ENCODE data around the gene PRSS22.

The PRSS22 gene

DNA sequence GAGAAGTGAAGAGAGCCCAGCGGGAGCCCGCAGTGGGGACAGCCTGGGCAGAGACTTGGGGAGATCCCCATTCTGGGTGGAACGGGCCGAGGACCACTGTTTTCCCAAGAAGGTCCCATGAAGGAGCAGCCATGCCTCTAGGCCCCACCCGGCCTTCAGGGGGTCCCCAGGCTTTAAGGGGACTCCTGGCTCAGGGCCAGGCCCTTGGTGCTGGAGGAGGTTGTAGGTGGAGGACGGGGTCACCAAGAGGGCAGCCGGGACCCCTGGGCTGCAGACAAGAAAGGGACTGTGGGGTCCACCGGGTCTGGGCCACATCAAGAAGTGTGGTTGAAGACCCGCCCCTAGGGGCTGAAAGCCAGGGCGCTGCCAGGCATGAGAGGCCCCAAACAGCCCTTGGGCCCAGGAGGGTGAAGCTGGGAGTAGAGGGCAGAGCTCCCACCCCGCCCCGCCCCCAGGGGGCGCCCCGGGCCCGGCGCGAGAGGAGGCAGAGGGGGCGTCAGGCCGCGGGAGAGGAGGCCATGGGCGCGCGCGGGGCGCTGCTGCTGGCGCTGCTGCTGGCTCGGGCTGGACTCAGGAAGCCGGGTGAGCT lies 41.1 kb downstream of the PRSS22 start, which contains the start of gene PRSS21:
Gene PRSS21, plus strand, starts transcription at position 487 of the 589 bp plus-strand sequence. Its CDS starts 32 bp downstream, at position 519.
- peak; percentile 33 for DNase-seq (ENCODE audit: low spot score)

DNA sequence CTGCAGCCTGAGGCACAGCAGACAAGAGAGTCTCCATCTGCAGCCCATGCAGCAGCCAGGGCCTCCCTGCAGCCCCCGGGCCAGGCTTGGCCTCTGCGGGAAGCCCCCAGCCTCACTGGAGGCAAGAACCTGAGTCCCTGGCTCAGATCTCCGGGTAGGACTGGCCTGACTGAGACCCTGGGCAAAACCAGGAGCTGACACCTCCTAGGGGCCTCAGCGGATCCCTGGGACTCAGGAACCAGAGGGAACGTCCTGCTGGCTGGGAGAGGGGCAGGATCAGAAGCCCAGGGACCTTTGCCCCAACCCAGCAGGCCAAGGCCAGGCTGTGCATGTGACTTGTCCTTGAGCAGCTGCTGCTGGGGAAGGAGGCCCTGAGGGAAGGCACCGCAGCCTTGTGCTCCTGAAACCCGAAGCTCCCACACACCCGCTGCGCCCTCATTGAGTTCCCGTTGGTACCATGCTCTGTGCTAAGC lies 42.6 kb downstream of the PRSS22 start:
- no peak for DNase-seq (ENCODE audit: low spot score)

DNA sequence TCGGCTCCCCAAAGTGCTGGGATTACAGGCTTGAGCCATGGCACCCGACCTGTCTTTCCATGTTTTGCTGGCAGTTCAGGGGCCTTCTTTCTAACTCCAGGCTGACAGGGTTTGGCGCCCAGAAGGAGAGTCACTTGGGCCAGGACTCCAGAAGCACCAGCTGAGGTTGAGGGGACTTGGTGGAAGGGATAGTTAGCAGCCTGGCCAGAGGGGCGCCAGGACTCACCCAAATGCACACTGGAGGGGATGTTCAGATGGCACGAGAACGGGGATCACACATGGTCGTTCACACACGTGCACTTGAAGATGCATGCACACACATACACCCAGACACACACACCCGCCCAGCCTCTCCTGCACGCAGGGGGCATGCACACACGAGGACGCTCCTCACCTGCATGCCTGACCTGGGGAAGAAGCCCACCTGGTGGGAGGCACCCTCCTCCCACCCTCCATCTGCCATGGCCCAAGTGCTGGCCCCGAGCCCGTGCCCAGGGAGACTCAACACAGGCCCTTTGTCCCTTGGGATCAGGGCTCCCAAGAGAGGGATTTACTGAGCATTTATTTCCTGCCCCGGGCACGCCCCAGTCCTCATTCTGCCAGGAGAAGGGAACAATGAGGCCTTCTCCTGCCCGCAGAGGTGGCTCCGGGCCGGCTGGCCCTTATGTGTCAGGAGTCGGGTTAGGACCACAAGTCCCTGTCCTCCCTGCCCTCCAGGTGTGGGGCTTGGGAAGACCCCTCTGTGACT lies 43.2 kb downstream of the PRSS22 start:
- DNase-seq (ENCODE audit: low spot score) = no peak

DNA sequence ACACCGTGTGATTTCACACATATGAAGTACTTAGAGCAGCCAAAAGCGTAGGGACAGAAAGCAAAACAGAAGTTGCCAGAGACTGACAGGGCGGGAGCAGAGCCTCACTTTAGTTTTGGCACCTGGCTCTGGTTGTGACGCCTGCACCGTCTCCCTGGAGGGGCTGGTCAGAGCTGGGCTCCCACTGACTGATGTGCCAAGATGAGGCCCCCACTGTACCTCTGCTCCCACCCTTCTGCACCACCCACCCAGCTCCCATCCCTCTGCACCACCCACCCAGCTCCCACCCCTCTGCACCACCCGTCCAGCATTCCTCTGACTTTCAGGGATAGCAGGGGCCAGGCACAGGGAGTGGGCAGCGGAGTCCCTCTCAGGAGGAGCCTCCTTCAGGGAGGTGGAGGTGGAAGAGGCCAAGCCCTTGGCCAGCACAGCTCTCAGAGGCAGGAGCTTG lies 44.2 kb downstream of the PRSS22 start:
- no peak for DNase-seq (ENCODE audit: low spot score)

DNA sequence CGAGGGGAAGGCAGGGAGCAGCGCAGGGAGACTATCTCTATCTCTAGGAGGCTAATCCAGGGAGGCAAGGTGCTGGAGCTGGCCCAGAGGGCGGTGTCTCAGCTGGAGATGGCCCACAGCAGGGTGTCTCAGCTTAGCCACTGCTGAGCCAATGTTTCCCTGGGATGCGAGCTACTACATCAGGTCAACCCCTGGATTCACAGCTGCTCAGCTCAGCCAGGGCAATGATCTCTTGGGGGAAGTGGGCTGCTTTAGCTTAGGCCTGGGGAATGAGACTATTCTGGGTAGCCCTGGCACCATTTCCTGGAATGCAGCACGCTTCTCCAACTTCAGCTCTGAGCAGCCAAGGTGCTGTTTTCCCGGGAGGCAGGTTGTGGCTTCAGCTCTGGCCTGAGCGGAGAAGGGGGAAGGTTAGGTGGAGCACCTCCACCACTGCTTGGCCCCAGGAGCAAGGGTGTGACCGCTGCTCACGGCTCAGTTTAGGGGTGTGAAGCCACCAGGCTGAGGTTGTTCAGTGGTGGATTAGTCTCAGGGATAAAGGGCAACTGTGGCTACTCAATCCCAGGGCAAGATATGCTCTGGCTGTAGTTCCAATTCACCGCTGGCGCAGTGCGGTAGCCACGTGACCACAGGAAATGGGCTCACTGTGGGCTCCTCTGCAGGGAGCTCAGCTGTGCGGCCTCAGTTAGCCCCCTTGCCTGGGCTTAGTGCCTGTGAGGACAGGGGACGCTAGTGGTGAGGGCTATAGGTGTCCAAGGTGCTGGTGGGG lies 46.1 kb downstream of the PRSS22 start:
- DNase-seq (ENCODE audit: low spot score) = no peak

DNA sequence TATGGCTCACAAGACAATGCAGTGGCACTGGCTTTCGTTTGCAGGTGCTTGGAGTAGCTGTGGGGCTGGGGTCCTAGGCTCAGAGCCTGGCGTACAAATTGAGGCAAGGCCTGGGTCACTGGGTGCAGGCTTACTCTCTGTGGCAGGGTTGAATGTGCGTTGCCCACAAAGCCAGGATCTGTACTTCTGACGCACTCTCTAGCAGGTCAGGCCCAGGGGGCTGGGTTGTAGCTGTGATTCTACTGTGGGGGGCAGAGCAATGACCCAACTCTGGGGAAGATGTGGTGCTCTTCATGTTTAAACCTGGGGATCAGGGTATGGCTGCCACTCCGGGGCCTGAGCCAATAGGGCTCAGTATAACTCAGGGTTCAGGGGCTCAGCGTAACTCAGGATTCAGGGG lies 47.3 kb downstream of the PRSS22 start:
- no peak for DNase-seq (ENCODE audit: low spot score)

DNA sequence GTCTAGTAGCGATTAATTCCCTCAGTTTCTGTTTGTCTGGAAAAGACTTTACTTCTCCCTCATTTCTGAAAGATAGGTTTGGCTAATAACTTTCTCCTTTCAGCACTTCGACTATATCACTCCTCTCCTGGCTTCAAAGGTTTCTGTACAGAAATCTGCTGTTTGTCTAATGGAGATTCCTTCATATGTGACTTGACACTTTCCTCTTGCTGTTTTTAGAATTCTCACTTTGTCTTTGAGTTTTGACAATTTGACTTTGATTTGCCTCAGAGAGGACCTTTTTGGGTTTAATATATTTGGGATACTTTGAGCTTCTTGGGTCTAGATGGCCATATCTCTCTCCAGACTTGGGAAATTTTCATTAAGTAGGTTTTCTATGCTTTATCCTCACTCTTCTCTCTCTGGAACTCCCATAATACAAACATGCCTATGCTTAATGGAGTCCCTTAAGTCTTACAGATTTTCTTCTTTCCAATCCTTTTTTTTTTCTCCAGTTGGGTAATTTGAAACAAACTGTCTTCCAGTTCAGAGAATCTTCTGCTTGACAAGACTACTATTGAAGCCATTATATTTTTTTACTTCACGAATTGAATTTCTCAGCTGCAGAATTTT lies 48.7 kb downstream of the PRSS22 start:
- DNase-seq (ENCODE audit: low spot score) = no peak

DNA sequence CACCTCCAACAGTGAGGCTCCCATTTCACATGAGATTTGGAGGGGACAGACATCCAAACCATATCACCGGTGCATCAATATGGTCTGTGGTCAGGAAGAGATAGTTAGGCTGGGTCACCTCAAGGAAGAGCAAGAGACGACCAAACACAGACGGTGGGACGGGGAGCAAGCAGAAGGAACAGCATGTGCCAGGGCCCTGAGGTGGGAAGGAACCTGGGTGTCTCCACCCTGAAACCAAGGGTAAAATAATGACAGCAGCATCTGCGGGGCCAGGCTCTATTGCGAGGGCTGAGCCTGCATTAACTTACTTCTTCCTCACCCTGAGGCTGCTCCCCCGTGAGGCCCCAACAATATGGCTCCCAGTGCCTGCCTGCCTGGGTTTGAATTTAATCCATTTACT lies 49.8 kb downstream of the PRSS22 start:
- no peak for DNase-seq (ENCODE audit: low spot score)

DNA sequence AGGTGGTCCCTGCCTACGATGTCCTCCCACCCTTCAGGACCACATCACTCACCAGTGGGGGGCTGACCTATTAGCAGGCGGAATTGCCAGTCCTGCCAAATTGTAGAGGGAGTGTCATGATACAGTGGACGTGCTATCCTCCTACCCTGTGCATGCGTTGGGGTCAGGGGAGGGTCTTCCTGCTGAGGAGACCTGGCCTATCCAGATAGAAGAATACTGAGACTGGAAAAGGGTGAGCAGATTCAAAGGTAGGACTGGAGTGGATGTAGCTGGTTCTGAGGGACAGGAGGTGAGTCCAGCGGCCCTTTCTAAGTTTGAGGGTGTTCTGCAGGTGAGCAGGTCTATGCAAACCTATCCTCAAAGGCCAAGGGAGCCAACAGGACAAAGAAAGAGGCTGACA lies 51.7 kb downstream of the PRSS22 start:
- no peak for DNase-seq (ENCODE audit: low spot score)

DNA sequence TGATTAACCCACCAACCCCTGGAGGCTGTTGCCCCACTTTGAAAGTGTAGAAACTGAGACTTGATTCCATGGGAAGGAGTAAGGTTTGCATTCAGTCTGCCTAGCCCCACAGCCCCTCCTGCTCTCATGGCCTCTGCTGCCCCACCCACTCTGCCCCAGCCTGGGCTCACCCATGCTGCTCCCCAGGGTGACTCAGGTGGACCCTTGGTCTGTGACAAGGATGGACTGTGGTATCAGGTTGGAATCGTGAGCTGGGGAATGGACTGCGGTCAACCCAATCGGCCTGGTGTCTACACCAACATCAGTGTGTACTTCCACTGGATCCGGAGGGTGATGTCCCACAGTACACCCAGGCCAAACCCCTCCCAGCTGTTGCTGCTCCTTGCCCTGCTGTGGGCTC lies 53.2 kb downstream of the PRSS22 start:
- DNase-seq (ENCODE audit: low spot score) = no peak

DNA sequence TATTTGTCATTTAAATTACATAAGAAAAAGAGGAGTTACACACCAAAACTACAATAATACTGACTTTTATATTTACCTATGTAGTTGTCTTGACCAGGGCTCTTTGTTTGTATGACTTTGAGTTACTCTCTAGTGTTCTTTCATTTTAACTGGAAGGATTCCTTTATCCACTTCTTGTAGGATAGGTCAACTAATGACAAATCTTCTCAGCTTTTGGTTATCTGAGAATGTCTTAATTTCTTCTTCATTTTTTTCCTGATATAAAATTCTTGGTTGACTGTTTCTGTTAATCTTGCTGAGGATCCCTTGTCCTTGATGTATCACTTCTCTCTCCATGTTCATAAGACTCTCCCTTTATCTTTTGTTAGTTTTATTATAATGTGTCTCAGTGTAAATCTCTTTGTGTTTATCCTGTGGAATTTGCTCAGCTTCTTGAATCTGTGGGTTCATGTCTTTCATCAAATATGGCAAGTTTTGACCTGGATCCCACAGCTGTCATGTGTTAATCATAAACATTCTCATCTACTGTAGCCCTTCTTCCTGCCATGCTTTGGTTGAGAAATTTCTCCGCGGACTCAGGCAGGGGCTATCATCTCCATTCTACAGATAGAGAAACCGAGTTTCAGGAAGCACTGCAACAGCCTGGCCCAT lies 54.3 kb downstream of the PRSS22 start:
- no peak for DNase-seq (ENCODE audit: low spot score)

All from activated CD4-positive, alpha-beta T cell treated with anti-CD3 and anti-CD28 coated beads, Interleukin-2, Interleukin-4, amounts not matched to agents 100 ng/mL and 50 ng/mL, durations not matched to agents 16 hours and 8 hours (primary cell).